Measurements from ENCODE around the gene NDRG3.

NDRG3 gene

DNA sequence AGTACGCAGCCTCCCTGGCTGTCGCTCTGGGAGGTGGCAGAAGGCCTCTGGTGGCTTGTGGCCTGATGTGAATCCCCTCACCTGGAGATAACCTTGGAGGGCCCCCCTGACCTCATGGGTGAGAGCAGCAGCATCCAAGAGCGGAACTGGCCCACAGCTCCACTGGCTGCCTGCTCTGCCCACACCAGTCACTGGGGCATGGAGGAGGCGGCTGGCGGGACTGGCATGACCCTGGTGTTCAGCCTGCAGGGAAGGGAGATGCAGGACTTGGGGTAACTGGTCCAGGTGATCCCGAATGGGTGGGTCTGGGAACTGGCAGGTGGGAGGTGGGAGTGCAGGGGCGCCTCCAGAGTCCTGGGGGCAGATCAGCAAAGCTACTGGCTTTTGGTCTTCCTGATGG lies 38.2 kb upstream of the NDRG3 start:
- Histone ChIP-seq H3K9ac (ENCODE audit: low read length) (no peak overlapping the region), H3K27me3 (ENCODE audit: low read length) (no peaks in the 10 kb centered on the region), H3K27ac (ENCODE audit: low read depth, low read length) (no peak overlapping the region), H3K36me3 (ENCODE audit: low read length) (peaks cover 5% of the 10 kb centered on the region; the same call in 1 of the 2 replicates), H3K79me2 (ENCODE audit: insufficient read depth, low read length) (no peaks in the 10 kb centered on the region), H3K4me3 (ENCODE audit: insufficient read depth, low read length, poor library complexity, severe bottlenecking) (no peak overlapping the region), H3K4me2 (ENCODE audit: low read depth, low read length, poor library complexity, severe bottlenecking) (no peak overlapping the region), H2AFZ (ENCODE audit: low read depth, low read length, severe bottlenecking) (no peak overlapping the region), H3K9me2 (replicated peaks; ENCODE audit: insufficient read depth, low read length) (no peaks in the 10 kb centered on the region), H3F3A (ENCODE audit: insufficient read depth) (no peaks in the 10 kb centered on the region), H4K20me1 (ENCODE audit: low read depth, low read length) (no peaks in the 10 kb centered on the region), H3K9me3 (ENCODE audit: insufficient read depth, low read length) (no peaks in the 10 kb centered on the region)
- TF ChIP-seq, protein P1, sequence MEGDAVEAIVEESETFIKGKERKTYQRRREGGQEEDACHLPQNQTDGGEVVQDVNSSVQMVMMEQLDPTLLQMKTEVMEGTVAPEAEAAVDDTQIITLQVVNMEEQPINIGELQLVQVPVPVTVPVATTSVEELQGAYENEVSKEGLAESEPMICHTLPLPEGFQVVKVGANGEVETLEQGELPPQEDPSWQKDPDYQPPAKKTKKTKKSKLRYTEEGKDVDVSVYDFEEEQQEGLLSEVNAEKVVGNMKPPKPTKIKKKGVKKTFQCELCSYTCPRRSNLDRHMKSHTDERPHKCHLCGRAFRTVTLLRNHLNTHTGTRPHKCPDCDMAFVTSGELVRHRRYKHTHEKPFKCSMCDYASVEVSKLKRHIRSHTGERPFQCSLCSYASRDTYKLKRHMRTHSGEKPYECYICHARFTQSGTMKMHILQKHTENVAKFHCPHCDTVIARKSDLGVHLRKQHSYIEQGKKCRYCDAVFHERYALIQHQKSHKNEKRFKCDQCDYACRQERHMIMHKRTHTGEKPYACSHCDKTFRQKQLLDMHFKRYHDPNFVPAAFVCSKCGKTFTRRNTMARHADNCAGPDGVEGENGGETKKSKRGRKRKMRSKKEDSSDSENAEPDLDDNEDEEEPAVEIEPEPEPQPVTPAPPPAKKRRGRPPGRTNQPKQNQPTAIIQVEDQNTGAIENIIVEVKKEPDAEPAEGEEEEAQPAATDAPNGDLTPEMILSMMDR (IDR thresholded peaks at IDR 0.05; ENCODE audit: insufficient read depth, low read length, poor library complexity, severe bottlenecking): no peak
- TF ChIP-seq EZH2phosphoT487 (conservative IDR thresholded peaks at IDR 0.05; ENCODE audit: low read length): no peak

DNA sequence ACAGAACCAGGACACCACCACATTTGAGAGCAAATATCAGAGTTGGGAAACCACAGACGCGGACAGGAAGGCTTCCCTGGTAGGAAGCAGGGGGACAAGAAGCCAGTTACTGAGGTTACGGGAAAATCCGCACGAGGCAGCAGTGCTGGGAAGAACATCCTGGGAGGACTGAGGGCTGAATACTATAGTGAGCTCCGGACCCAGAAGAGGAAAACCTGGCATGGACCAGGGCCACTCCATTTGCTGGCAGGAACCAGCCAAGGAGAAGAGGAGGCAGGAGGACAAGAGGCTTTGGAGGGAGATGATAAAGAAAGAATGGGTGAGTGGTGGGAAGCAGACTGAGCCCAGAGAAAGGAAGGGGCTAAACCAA lies 33.8 kb upstream of the NDRG3 start:
- no peaks in the 10 kb centered on the region for H4K20me1 ChIP-seq (ENCODE audit: low read depth, low read length)
- H3F3A ChIP-seq (ENCODE audit: insufficient read depth): peaks cover 15% of the 10 kb centered on the region
- no peak overlapping the region for H3K9ac ChIP-seq (ENCODE audit: low read length)
- H3K79me2 ChIP-seq (ENCODE audit: insufficient read depth, low read length): no peaks in the 10 kb centered on the region
- H3K36me3 ChIP-seq (ENCODE audit: low read length): no peaks in the 10 kb centered on the region
- no peak for TF ChIP-seq EZH2phosphoT487 (conservative IDR thresholded peaks at IDR 0.05; ENCODE audit: low read length)
- TF ChIP-seq, protein P1 (IDR thresholded peaks at IDR 0.05; ENCODE audit: insufficient read depth, low read length, poor library complexity, severe bottlenecking): no peak
- no peaks in the 10 kb centered on the region for H3K9me3 ChIP-seq (ENCODE audit: insufficient read depth, low read length)
- no peak overlapping the region for H3K27ac ChIP-seq (ENCODE audit: low read depth, low read length)
- no peak overlapping the region for H3K4me2 ChIP-seq (ENCODE audit: low read depth, low read length, poor library complexity, severe bottlenecking)
- H2AFZ ChIP-seq (ENCODE audit: low read depth, low read length, severe bottlenecking): no peak overlapping the region
- H3K27me3 ChIP-seq (ENCODE audit: low read length): no peaks in the 10 kb centered on the region
- H3K4me3 ChIP-seq (ENCODE audit: insufficient read depth, low read length, poor library complexity, severe bottlenecking): no peak overlapping the region
- H3K9me2 ChIP-seq (replicated peaks; ENCODE audit: insufficient read depth, low read length): no peaks in the 10 kb centered on the region

DNA sequence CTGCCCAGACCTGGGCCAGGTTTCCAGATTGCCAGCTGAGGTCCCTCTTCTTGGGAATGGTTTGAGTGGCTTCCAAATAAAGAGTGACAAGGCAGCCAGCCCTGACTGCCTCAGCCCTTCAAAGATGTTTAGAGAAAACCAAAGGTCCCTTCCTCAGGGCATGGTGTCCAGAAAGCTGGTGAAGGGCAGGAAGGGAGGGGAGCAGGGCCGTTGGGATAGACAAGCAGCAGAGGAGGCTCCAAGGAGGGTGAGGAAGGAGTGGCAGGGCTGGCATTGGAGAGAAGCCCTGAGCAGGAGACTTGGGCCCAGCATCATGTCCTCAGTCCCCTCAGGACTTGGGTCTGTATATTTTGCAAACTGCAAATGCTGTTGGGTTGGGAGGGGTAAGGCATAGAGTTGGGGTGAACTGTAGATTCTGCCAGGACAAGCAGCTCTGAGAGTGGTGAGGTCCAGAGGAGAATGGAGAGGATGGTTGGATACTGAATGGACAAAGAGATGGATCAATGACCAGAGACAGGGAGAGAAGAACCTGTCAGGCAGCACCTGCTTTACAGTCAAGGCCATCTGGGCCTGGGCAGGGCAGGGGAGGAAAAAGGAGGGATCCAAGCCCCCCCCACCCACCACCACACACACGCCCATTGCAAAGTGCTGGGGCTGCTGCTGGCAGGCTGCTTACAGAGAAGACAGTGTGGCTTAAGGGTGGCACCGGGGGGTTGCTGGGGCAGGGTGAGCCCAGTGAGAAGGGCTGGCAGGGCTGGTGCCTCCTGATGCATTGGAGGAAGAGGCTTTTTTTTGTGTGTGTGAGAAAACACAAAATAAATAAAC lies 33.2 kb upstream of the NDRG3 start:
- H3K9ac ChIP-seq (ENCODE audit: low read length): no peak overlapping the region

More for the DNA sequence above, 33.2 kb upstream of the NDRG3 start:
- no peaks in the 10 kb centered on the region for H3K36me3 ChIP-seq (ENCODE audit: low read length)
- no peaks in the 10 kb centered on the region for H3K79me2 ChIP-seq (ENCODE audit: insufficient read depth, low read length)
- H3K4me3 ChIP-seq (ENCODE audit: insufficient read depth, low read length, poor library complexity, severe bottlenecking): no peak overlapping the region
- peaks cover 15% of the 10 kb centered on the region for H3F3A ChIP-seq (ENCODE audit: insufficient read depth)
- no peaks in the 10 kb centered on the region for H3K9me2 ChIP-seq (replicated peaks; ENCODE audit: insufficient read depth, low read length)
- H3K4me2 ChIP-seq (ENCODE audit: low read depth, low read length, poor library complexity, severe bottlenecking): no peak overlapping the region
- no peaks in the 10 kb centered on the region for H4K20me1 ChIP-seq (ENCODE audit: low read depth, low read length)
- no peaks in the 10 kb centered on the region for H3K27me3 ChIP-seq (ENCODE audit: low read length)
- no peaks in the 10 kb centered on the region for H3K9me3 ChIP-seq (ENCODE audit: insufficient read depth, low read length)
- TF ChIP-seq EZH2phosphoT487 (conservative IDR thresholded peaks at IDR 0.05; ENCODE audit: low read length): no peak
- TF ChIP-seq, protein P1 (IDR thresholded peaks at IDR 0.05; ENCODE audit: insufficient read depth, low read length, poor library complexity, severe bottlenecking): no peak
- H3K27ac ChIP-seq (ENCODE audit: low read depth, low read length): no peak overlapping the region
- no peak overlapping the region for H2AFZ ChIP-seq (ENCODE audit: low read depth, low read length, severe bottlenecking)
